ENCODE results near the gene GPR179.

GPR179 gene, protein sequence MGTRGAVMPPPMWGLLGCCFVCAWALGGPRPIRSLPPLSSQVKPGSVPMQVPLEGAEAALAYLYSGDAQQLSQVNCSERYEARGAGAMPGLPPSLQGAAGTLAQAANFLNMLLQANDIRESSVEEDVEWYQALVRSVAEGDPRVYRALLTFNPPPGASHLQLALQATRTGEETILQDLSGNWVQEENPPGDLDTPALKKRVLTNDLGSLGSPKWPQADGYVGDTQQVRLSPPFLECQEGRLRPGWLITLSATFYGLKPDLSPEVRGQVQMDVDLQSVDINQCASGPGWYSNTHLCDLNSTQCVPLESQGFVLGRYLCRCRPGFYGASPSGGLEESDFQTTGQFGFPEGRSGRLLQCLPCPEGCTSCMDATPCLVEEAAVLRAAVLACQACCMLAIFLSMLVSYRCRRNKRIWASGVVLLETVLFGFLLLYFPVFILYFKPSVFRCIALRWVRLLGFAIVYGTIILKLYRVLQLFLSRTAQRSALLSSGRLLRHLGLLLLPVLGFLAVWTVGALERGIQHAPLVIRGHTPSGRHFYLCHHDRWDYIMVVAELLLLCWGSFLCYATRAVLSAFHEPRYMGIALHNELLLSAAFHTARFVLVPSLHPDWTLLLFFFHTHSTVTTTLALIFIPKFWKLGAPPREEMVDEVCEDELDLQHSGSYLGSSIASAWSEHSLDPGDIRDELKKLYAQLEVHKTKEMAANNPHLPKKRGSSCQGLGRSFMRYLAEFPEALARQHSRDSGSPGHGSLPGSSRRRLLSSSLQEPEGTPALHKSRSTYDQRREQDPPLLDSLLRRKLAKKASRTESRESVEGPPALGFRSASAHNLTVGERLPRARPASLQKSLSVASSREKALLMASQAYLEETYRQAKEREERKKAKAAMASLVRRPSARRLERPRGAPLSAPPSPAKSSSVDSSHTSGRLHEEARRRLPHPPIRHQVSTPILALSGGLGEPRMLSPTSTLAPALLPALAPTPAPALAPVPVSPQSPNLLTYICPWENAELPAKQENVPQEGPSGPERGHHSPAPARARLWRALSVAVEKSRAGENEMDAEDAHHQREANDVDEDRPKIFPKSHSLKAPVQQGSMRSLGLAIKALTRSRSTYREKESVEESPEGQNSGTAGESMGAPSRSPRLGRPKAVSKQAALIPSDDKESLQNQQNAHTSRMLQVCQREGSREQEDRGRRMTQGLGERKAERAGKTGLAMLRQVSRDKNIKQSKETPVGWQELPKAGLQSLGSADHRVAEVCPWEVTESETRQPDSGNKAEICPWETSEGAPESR (N-terminal part only)

DNA sequence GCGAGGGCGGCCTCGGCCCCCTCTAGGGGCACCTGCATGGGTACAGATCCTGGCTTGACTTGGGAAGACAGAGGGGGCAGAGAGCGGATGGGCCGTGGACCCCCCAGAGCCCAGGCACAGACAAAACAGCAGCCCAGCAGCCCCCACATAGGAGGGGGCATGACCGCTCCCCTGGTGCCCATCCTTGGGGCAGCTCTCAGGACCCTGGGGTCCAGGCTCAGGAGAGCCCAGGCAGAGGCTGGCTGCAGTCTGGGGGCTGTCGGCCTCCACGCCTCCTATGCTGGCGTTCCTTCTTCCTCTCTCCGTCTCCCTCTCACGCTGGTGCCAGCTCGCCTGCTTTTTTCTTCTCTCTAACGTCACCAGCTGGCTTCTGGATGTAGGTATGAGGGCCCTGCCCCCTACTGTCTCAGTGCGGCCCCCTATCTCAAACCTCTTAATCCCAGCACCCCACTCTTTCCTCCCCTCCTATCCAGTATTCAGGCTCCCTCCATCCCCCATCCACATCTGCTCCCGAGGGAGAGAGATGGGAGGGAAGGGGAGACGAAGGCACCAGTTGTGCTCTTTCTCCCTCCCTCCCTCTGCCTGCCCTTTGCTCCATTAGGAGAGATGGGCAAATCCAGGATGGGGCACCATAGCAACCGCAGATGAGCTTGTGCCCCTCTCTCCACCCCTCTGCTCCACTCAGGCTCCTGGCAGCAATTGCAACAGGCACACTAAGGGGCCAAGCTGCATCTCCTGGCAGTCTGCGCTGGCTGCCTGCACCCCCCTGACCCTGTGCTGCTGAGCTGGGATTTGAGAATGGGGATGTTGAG lies at the start of gene GPR179:
GPR179 (minus strand) TSS at position 349 of the 812 bp plus-strand sequence; CDS start at position 182, 167 bp downstream.
- DNase-seq (ENCODE audit: low spot score): no peak

DNA sequence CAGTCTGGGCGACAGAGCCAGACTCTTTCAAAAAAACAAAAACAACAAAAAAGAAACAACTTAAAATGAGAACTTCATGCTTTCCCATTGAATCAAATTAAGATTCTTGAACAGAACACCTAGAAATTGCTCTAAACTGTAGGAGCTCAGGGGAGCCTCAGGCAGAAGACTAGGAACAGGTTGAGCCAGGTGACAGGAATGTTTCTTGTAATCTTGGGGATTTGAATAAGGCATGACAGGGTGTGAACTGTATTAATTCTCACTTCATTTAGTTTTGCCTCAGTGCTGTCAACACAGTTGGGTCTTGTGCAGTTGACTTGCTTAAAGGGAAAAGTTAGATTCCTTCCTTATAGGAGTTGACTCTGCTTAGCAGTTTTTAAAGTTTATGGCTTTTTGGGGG lies 35.7 kb upstream of the GPR179 start:
- no peak for DNase-seq (ENCODE audit: low spot score)

DNA sequence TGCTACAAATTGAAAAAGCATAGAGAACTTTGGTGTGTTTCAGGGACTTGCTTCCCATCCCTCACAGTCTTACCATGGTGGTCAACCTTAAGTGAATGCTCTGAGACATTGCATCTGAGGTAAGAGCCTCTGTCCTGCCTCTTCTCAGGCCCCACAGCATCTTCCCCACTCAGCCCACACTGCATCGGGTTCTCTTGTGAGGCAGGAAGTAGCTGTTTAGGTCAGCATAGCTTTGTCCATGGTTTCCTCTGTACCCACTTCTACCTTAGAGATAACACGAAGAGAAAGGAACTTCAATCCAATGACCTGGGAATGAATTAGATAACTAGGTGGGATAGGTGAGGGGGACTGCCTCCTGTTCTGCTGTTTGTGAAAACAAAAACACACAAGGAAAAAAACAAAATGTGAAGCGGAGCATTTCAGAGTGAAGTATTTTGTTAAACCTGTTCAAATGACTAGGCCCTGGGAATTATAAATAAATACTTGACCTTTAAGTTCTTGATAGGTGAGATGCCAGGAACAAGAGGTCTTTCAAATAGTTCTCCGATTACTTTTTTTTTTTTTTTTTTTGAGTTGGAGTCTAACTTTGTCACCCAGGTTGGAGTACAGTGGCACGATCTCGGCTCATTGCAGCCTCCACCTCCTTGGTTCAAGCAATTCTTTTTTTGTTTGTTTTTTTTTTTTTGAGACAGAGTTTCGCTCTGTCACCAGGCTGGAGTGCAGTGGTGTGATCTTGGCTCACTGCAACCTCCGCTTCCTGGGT lies 25.5 kb upstream of the GPR179 start:
- DNase-seq (ENCODE audit: low spot score): no peak

DNA sequence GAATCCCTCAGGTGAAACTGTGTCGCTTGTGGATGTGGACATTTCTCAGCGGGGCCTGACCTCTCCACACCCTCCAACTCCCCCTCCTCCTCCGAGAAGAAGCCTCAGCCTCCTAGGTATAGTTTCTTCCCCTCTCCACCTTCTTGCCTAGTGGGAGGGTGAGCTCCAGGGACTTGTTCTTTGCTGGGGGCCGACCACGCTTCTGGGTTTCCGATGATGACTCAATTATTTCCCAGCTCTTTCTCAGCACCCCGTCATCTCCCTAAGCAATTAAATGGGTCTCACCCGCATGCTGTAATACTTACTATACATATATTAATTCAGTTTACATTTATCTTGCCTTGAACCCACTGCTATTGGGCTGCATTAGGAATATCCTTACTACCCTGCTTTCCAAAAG lies 21.0 kb upstream of the GPR179 start:
- no peak for DNase-seq (ENCODE audit: low spot score)

DNA sequence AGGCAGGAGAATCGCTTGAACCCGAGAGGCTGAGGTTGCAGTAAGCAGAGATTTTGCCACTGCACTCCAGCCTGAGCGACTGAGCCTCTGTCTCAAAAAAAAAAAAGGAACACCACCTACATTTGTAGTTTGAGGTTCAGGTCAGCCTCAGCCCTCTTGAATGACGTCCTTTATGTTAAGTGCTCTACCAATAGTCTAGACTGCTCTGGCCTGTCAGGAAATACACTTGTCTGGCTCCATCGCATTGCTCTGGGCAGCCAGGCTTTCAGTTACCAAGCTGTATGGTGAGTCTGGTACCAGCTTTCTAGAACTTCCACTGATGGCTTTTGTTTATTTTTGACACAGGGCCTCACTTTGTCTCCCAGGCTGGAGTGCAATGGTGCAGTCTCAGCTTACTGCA lies 19.3 kb upstream of the GPR179 start:
- DNase-seq (ENCODE audit: low spot score): no peak

DNA sequence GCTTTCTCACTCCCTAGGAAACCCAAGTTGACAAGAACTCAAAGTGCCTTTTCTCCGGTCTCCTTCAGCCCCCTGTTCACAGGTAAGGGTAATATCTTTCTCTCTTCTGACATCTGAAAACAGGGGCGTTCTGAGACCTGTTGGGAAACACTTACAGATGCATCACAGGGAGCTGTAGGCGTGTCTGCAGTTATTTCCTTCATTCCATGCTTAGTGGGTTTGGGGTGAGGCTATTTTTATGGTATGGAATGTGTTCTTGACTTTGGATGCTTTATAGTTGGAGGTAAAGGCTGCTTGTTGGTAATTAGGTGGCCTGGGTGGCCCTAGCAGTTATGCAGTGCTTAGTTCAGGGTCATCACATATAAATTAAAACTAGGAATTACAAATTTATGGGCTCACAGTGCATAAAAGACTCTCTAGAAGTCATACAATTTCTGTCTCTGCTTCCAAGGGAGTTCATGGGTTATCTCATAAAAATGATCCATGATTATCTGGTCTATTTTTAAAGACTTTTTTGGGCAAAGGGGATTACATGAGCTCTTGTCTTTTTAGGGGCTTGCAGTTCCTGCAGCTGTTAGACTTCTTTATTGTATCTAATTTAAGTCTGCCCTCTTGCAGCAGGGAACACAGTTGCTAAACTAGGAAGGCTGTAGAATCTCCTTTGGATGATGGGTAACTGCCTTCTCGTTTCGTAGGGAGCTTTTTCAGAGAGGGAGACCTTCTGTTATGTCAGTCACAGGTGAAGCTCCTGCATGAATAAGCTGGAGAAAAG lies 18.1 kb upstream of the GPR179 start:
- no peak for DNase-seq (ENCODE audit: low spot score)

DNA sequence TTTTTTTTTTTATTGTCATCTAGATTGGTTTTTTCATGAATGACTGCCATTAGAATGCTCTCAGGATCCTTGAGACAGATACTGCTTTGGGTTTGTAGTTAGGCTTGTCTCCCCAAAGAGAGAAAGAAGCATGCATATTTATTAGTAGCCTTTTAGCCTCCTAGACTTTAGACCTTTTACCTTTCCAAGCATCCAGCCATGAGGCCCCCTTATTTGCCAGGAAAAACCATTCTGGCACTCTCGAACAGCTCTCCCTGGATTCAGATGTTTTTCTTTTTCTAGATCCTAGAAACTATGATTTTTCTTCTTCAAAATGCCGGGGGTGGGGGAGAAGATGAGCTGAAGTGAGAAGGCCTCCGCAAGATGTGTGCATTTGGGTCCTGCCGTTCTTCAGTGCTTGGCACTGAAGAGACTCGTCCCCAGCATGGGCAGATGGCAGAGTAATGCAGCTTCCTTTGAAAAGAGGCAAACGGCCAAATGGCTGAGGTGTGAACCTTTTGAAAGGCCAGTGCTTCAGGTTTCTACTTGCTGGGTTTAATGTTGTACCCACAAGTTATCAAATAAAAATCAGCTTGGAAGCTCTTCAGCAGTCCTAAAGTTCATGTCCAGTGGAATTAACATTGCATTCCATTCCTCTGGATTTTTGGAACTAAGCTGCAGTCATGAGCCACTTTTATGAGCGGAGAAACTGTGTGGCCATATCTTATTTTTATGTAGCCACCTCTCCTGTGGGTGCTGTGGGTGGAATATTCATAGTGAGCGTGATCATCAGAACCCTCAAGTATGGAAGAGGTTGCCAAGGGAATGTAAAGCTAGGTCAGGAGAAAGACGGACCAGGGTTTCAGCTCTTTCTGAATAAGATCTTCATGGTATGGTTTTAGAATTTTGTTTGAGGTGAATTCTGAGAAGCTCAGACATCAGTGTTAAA lies 15.1 kb upstream of the GPR179 start:
- DNase-seq (ENCODE audit: low spot score): no peak

DNA sequence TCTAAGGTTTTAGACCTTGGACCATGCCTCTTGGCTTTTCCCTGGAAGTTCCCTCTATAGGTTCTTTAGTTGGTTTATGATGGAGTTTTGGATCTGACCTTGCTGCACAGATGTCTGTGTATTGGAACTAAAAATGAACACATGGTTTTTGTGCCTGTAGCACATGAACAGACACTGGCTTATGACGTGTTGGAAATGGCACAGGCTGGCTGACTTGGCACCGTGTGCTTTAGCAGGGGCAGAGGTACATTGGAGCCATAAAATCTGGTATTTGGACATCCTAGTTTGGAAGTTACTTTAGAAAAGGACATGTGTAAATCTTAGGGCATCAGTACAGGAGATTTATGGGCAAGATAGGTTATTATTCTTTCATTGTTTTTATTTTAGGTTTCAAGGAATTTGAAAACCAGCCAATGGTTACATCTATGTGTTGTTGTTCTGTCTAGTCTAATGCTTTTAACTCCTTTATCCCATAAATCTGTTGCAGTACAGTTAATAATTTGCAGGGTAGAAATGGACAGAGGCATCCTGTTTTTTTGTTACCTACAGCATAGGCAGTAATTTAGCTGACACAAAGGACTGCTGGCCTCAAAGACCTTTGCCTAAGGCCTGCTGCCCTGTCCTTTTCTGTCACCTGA lies 13.8 kb upstream of the GPR179 start:
- DNase-seq (ENCODE audit: low spot score): no peak

DNA sequence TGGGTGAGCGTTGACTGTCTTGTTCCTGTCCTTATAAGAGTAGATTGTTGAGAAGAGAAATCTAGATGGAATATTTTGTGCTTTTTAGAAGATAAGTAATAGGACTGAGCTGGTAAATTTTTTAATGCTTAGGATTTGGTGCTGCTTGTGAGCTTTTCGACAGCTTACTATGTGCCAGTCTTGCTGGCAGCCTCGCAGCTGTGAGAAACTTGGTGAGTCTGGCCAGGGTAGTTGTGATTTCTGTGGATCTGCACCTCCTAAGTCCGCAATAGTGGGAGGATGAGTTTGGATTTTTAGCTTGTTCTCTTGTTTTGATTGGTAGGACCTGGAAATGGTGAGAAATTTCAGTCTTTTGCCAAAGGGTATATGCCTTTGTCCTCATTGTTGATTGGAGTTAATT lies 11.5 kb upstream of the GPR179 start:
- no peak for DNase-seq (ENCODE audit: low spot score)

DNA sequence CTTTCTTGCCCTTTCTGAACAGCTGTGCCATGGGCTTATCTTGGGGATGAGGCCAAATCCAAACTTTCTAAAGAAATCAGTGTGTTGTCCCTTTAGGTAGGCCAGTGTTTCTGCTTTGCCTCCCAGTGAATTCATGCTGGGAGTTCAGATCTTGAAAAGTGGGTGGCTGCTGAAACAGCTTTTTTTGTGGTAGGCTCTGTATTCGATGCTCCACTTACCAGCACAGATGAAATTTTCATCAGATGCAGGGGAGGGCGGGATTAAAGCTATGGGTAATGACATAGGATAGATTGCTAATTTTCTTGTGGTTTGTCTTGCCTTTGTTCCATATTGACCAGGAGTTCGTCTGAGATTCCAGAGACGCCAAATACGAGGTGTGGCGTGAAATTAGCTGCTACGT lies 10.7 kb upstream of the GPR179 start:
- DNase-seq (ENCODE audit: low spot score): no peak

DNA sequence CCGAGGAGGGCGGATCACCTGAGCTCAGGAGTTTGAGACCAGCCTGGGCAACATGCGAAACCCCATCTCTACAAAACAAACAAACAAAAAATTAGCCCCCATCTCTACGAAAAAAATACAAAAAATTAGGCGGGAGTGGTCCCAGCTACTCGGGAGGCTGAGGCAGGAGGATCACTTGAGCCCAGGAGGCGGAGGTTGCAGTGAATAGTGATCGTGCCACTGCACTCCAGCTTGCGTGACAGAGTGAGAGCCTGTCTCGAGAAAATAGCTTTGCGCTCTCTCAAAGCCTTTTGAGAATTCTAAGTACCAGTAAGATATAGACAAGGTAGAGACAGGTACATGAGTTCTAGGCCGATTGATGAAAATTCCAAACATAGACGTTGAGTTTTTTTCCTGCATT lies 9.9 kb upstream of the GPR179 start:
- DNase-seq (ENCODE audit: low spot score): no peak

DNA sequence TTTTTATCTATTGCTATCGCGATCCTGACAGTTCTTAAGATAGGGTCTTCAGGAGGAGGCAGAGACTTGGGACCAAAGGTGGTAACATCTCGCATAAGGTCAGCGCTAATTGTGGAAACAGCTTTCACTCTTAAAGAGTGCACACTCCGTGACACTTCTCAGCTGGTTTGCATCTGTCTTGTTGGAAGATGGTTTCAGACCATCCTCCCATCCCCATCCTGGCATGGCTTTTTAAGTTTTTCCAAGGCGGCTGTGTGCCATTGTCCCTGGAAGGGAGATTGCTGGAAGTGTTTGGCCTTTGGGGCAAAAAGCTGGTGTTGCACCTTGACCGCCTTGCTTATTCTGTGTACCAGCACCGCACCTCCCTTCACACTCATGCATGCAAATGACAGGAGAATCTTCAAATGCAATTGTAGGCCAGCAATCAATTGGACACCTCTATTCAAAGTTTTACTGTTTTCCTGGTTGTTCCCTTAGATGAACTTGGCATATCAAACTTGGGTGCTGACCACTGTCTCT lies 9.4 kb upstream of the GPR179 start:
- DNase-seq (ENCODE audit: low spot score): no peak

DNA sequence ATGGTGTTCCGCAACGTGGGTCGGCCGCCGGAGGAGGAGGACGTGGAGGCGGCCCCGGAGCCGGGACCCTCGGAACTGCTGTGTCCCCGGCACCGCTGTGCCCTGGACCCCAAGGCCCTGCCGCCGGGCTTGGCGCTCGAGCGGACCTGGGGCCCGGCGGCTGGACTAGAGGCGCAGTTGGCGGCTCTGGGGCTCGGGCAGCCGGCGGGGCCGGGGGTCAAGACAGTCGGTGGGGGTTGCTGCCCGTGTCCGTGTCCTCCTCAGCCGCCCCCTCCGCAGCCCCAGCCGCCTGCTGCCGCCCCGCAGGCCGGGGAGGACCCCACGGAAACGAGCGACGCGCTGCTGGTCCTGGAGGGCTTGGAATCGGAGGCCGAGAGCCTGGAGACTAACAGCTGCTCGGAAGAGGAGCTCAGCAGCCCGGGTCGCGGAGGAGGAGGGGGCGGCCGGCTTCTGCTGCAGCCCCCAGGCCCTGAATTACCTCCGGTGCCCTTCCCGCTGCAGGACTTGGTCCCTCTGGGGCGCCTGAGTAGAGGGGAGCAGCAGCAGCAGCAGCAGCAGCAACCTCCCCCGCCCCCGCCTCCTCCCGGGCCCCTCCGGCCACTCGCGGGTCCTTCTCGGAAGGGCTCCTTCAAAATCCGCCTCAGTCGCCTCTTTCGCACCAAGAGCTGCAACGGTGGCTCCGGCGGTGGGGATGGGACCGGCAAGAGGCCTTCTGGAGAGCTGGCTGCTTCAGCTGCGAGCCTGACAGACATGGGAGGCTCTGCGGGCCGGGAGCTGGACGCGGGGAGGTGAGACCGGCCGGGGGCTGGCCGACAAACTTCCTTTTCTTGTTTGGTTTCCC lies 8.7 kb upstream of the GPR179 start:
- DNase-seq (ENCODE audit: low spot score): peak; percentile 22

DNA sequence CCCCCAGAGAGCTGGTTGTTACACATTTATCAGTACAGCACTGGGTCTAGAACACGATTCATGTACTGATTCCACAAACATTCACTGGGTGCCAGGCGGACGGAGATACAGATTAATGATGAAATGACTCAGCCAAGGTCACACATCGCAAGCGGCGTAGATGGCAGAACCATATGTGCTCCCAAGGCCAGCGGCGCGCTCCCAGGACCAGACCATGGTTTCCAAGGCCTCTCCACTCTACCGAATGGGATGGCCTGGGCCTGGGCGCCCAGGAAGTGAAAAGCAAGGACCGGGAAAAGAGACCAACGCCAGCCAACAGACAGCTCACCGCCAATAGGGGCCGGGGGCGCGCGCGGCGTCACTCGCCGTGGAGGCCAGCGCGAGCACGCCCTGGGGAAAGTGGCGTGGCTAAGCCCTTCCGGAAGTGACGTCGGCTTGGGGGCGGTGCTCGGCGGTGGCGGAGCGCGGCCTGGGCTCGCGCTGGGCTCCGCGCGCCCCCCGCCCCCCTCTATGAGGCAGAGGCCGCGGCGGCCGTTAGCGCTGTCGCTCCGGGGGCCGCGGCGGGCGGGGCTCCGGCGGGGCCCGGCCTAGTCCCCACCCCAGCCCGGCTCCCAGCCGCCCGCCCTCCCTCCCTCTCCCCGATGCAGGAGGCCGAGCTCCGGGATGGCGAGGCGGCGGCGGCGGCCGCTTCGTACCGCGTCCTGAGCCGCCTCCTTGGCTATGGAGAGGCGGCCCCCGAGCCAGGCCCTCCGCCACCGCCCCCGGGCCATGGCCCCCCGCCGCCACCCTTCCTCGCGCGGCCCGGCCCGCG lies 7.9 kb upstream of the GPR179 start, which contains the start of gene SOCS7:
SOCS7 (plus strand) TSS at position 433 of the 811 bp plus-strand sequence; CDS start at position 642, 209 bp downstream.
- DNase-seq (ENCODE audit: low spot score): peak; percentile 91

DNA sequence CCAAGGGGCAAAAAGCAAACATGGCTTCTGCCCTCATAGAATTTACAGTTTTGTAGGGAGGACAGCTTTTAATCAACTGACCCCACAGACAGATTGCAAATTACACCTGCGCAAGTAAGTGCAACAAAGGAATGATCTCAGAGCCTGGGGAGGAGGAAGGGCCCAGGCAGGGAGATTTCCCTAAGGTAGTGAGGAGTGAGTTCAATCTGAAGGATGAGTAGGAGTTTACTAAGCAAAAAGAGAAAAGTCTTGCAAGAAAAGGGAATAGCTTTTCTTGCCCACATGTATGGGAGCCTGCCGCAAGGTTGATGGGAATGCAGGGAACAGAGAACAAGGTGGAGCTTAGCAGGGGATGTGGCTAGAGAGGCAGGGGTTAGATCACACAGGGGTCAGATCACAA lies 6.3 kb upstream of the GPR179 start:
- DNase-seq (ENCODE audit: low spot score): no peak

DNA sequence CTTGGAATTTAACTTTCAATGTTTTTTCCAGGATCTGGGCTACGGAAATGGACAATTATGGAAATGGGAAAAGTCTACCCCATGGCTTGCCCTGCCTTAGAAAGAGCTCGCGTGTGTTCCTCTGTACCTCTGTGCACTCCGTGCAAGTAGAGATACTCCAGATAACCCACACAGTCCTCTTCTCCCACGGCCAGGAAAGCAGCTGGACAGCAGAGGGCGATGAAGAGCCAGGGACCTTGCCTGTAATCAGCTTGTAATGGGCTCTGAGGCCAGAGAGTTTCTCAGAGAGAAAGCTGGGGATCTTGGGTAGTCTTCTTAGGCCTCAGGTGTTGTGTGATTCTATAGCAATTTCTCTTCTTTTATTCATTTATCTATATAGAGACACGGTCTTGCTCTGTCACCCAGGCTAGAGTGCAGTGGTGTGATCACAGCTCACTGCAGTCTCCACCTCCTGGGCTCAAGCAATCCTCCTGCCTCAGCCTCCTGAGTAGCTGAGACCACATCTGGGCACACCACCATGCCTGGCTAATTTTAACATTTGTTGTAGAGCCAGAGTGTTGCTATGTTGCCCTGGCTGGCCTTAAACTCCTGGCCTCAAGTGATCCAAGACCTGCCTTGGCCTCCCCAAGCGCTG lies 5.5 kb upstream of the GPR179 start:
- peak; percentile 80 for DNase-seq (ENCODE audit: low spot score)

Data from kidney tubule cell (primary cell).